ENCODE results near the gene ARHGAP21. TPM values are rescaled to one million over a fixed set of nuclear protein-coding genes. Genes with fewer than 3 reads are reported as not detected.

The ARHGAP21 gene
- polyA plus RNA-seq, 1 donor from 2014 or later: 138 TPM

- TF ChIP-seq POLR2AphosphoS5 (IDR thresholded peaks at IDR 0.05) (no peak), SMC3 (conservative IDR thresholded peaks at IDR 0.05; ENCODE audit: poor library complexity) (no peak), TAF1 (IDR thresholded peaks at IDR 0.05; ENCODE audit: low read depth) (no peak), EP300 (conservative IDR thresholded peaks at IDR 0.05; ENCODE audit: poor library complexity, severe bottlenecking) (no peak)
- Histone ChIP-seq H2AFZ (ENCODE audit: low read depth, low read length) (no peak overlapping the region), H3K27ac (ENCODE audit: low read length) (no peak overlapping the region), H3K9ac (ENCODE audit: low read length) (no peak overlapping the region), H3K4me2 (ENCODE audit: low read length) (no peak overlapping the region), H3K79me2 (replicated peaks; ENCODE audit: insufficient read depth, low read length) (no peaks in the 10 kb centered on the region), H3K9me3 (ENCODE audit: low read length) (no peaks in the 10 kb centered on the region), H3K9me2 (ENCODE audit: insufficient read depth, low read length) (no peaks in the 10 kb centered on the region), H4K20me1 (ENCODE audit: insufficient read depth) (no peaks in the 10 kb centered on the region), H3K4me3 (ENCODE audit: low read length) (no peak overlapping the region), H3K36me3 (ENCODE audit: insufficient read depth, low read length) (no peaks in the 10 kb centered on the region), H3K27me3 (ENCODE audit: insufficient read depth, low read depth, low read length) (no peaks in the 10 kb centered on the region), H3F3A (ENCODE audit: insufficient read depth, low read length, poor library complexity, severe bottlenecking) (no peaks in the 10 kb centered on the region)
Measured at GRCh38 chr10:24533981-24534380, 189.7 kb downstream of the ARHGAP21 start.

Small RNAs within 50 kb of the gene (small RNA-seq; reads per million reads assigned to genes)
- 0 reads per million in 3 experiments for gene RNA5SP305

Other genes with a start within 250 kb of the ARHGAP21 start
- gene PRTFDC1, start 228.7 kb upstream of the ARHGAP21 start, polyA plus RNA-seq: 3.4 and 4.5 TPM in 2 replicates

Data from neural cell (in vitro differentiated cells).